GM21529 (cell line): ENCODE results near the gene EFNA2.

Experiments
- ATAC-seq: cut with Tn5 transposase; IDR thresholded peaks from one replicate; pipeline ENCODE4 v1.9.1; 2021; ENCODE audit not compliant: unreplicated experiment

Gene EFNA2

GRCh38 chr19:1248786-1249297, 36.8 kb upstream of the EFNA2 start:
- ATAC-seq = peak; percentile 24

DNA sequence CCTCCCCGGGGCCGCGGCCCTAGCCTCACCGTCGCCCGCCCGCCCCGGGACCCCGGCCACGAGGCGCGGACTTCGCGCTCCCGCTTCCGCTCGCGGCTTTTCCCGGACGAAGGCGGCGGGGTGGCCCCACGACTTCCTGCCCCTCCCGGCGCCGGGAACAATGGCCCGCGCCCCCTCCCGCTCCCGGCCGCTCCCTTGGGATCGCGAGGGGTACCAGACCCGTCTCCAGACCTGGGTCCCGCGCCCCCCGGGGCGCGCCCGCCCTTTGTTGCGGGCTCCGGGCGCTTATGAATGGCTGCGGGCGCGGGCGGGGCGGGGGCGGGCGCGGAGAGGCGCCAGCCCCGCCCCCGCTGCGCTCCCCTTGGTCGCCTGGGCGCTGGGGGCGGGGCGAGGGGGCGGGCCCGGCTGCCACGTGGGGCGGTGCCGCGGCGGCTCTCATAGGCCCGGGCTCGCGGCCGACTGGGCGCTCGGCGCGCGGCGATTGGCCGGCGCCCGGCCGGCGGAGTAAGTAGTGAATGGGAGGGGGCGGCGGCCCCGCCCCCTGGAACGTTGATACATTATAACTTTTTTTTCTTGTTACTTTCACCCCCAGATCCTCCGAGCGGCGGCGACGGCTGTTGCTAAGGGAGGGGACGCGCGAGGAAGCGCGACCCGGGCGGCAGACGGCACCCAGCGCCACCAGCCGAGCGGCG, 36.2 kb upstream of the EFNA2 start:
- ATAC-seq = peak; percentile 46

- no peak for ATAC-seq
These were observed 35.7 kb upstream of the EFNA2 start for GRCh38 chr19:1249990-1250436.

DNA sequence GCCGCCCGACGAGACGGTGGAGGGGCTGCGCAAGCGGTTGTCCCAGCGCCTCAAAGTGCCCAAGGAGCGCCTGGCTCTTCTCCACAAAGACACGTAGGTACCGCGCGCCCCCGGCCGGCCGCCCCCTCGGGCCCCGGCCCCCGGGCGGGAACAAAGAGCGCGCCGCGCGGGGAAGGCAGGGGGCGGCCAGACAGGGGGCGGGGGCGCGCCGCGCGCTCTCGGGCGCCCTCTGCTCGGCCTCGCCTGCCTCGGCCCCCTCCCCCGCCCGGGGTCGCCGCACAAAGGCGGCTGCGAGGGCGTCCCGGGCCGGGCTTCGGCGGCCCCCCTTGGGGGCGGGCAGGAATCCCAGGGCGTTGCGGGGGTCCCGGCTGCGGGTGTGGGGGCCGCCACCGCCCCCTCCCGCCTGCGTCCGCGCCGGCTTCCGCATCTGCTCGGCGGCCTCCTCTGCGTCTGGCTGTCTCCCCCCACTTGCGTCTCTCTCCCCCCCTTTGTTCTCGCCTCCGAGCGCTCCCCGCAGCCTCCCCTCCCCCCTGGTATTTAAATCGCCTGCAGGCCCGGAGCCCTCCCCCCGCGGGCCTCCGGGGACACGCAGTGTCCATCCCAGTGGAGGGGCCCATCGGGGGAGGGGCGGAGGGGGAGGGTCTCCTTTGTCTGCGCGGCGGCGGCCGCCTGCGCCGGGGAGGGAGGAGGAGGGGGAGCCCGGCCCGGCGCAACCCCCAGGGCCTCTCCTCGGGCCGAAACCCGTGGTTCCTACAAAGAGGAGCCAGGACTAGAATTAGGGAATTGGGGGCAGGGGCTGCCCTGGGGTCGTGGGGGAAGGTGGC, 35.0 kb upstream of the EFNA2 start:
- ATAC-seq = no peak

DNA sequence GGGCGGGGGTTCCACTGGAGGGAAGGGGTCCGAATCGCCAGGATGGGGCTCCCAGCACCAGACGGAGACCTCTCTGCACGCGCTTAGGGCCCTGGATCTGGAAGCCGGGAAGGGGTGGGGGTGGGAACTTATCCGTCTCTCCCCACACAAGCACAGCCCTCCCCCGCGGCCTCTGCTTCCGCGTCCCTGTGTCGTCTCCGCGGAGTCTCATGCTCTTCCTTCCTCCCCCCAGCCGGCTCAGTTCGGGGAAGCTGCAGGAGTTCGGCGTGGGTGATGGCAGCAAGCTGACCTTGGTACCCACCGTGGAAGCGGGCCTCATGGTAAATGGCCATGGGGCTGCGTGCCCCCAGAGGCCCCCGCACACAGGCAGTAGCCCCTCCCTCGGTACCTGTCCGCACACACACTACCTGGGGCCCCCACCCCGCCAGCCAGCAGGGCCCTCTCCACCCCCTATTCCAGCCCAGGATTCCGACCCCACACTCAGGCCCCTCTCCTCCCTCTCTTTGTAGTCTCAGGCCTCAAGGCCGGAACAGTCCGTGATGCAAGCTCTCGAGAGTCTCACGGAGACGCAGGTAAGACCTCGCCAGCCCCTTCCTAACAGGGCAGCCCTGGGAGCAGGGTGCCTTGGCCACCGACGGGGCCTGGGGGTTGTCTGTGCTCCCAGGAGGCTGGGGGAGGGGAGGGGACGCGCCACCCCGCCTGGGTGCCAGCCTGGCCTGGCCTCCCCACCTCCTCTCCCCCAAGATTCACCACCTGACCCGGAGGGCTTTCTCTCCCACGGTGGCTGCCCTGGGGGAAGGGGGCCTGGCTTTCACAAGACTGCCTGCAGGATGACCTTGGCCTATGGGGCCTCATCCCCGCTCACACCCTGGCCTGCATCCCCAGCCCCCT, 34.1 kb upstream of the EFNA2 start:
- ATAC-seq = no peak

DNA sequence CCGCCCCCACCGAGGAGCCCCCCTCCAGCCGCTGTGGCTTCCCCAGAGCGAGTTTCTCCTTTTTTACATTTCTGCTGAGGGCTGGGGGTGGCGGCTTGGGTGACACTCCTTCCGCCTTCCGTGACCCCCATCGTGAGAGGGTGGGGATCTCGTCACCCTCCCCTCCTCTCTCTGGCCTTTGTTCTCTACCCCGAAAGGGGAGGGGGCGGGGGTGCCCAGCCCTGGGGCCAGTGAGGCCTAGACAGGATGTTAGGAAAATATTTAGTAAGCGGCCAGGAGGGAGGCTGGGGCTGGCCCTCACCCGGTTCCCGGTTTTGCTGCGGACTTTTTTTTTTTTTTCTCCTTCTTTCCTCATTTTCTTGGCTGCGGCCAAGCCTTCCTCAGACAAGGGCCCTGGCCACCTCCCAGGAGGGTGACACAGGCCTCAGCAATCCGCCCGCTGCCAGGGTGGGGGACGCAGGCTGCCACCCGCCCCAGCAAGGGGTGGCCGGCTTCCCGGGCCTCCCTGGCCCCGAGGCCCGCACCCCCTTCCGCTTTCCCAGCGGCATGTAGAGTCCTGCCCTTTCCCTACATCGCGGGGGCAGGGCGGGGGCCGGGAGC, 33.4 kb upstream of the EFNA2 start:
- ATAC-seq = no peak

GRCh38 chr19:1252821-1253513, 32.7 kb upstream of the EFNA2 start:
- ATAC-seq = no peak

- no peak for ATAC-seq
These were observed 32.1 kb upstream of the EFNA2 start for GRCh38 chr19:1253514-1254080.

GRCh38 chr19:1254081-1254527, 31.6 kb upstream of the EFNA2 start:
- no peak for ATAC-seq

DNA sequence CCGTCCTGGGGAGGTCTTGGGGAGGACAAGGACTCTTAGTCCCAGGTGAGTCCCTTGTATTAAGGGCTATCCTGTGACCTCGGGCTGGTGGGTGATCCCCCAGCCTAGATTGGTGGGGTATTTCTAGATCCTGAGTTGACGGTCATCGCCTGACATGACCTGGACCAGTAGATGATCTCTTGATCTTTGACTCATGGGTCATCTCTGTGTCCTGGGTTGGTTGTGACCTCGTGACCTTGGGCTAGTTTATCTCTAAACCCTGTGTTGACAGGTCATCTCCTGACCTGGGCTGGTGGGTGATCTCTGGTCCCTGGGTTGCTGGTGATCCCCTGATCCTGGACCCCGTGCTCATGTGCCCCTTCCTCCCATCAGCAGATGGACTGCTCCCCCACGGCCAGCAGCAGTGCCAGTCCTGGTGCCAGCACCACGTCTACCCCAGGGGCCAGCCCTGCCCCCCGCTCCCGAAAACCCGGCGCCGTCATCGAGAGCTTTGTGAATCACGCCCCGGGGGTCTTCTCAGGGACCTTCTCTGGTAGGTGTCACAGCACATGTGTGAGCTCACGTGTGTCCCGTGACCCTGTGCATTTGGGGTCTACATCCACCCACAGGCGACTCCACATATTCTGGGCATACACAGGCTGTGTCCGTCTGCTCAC, 31.0 kb upstream of the EFNA2 start:
- no peak for ATAC-seq

- ATAC-seq = no peak
These were observed 30.2 kb upstream of the EFNA2 start for GRCh38 chr19:1255186-1256161.

GRCh38 chr19:1256646-1257474, 28.8 kb upstream of the EFNA2 start:
- ATAC-seq = no peak

GRCh38 chr19:1257475-1258162, 28.1 kb upstream of the EFNA2 start:
- ATAC-seq = no peak

- no peak for ATAC-seq
These were observed 27.5 kb upstream of the EFNA2 start for GRCh38 chr19:1258163-1258492.

GRCh38 chr19:1258707-1259205, 26.9 kb upstream of the EFNA2 start:
- no peak for ATAC-seq

GRCh38 chr19:1259206-1259875, 26.3 kb upstream of the EFNA2 start:
- no peak for ATAC-seq
